Keratinocyte (primary cell): ENCODE data around the gene CCL22. TPM values are rescaled to one million over a fixed set of nuclear protein-coding genes. Genes with fewer than 3 reads are reported as not detected.

Source experiments
- DNase-seq: peaks from one replicate; pipeline ENCODE4 v3.0.0-alpha.2; 2011; ENCODE audit warnings: low read depth, missing footprints, low spot score
- FAIRE-seq: peaks from 2 replicates; lab custom pipeline; 2011; peaks lifted over from hg19 to GRCh38; lab: Jason Lieb, UNC
- H2AFZ ChIP-seq: 2 replicates; pipeline ENCODE4 v1.6.0; 2012; ENCODE audit warnings: low read length, control low read depth, inconsistent platforms; ENCODE audit not compliant: control insufficient read depth
- H3K27ac ChIP-seq: 2 replicates; pipeline ENCODE4 v1.5.1; 2011; ENCODE audit warnings: low read length; ENCODE audit not compliant: control insufficient read depth, insufficient read depth
- H3K27me3 ChIP-seq: 3 replicates; pipeline ENCODE4 v1.6.0; 2011; ENCODE audit warnings: low read length; ENCODE audit not compliant: control insufficient read depth, insufficient read depth; ENCODE audit errors: extremely low read depth
- H3K36me3 ChIP-seq, 2 experiments: 2 replicates in 1 of 2; 3 replicates in 1 of 2; pipeline ENCODE4 v1.5.1; 2011; ENCODE audit warnings: low read length in 2 of 2, mild to moderate bottlenecking in 1 of 2; ENCODE audit not compliant: control insufficient read depth in 2 of 2, insufficient read depth in 2 of 2; ENCODE audit errors: extremely low read depth in 1 of 2
- H3K4me1 ChIP-seq: 3 replicates; pipeline ENCODE4 v1.5.1; 2011; ENCODE audit warnings: low read length; ENCODE audit not compliant: control insufficient read depth, insufficient read depth; ENCODE audit errors: extremely low read depth
- H3K4me2 ChIP-seq: 3 replicates; pipeline ENCODE4 v1.6.0; 2011; ENCODE audit warnings: low read depth, low read length; ENCODE audit not compliant: control insufficient read depth, insufficient read depth; ENCODE audit errors: extremely low read depth
- H3K4me3 ChIP-seq, 3 experiments: fragments of 200-600 bp in 1 of 3; sonication (generic) in 1 of 3; 2 replicates in 2 of 3; 3 replicates in 1 of 3; pipeline ENCODE4 v1.5.1; 2011 to 2016; ENCODE audit warnings: low read length in 3 of 3, mild to moderate bottlenecking in 3 of 3, control low read depth in 2 of 3, inconsistent platforms in 1 of 3, low read depth in 1 of 3, mixed read lengths in 1 of 3, mixed run types in 1 of 3, moderate library complexity in 1 of 3; ENCODE audit not compliant: control insufficient read depth in 2 of 3, insufficient read depth in 2 of 3; ENCODE audit errors: extremely low read depth in 1 of 3
- H3K79me2 ChIP-seq: 2 replicates; pipeline ENCODE4 v1.6.0; 2012; ENCODE audit warnings: low read length; ENCODE audit not compliant: control insufficient read depth, insufficient read depth
- H3K9ac ChIP-seq: 3 replicates; pipeline ENCODE4 v1.6.0; 2011; ENCODE audit warnings: low read length; ENCODE audit not compliant: control insufficient read depth, insufficient read depth; ENCODE audit errors: extremely low read depth
- H3K9me1 ChIP-seq: 3 replicates; pipeline ENCODE4 v1.6.0; 2011; ENCODE audit warnings: low read length; ENCODE audit not compliant: control insufficient read depth, insufficient read depth; ENCODE audit errors: extremely low read depth
- H3K9me3 ChIP-seq: 2 replicates; pipeline ENCODE4 v1.5.1; 2012; ENCODE audit warnings: low read depth, low read length; ENCODE audit not compliant: control insufficient read depth
- H4K20me1 ChIP-seq: 3 replicates; pipeline ENCODE4 v1.6.0; 2011; ENCODE audit warnings: low read length; ENCODE audit not compliant: control insufficient read depth, insufficient read depth; ENCODE audit errors: extremely low read depth
- EZH2 ChIP-seq: IDR thresholded peaks from one replicate; pipeline ENCODE4 v1.6.1; 2012; ENCODE audit warnings: inconsistent platforms, mild to moderate bottlenecking, low read length, moderate library complexity
- dilution Hi-C: fragments of 300-500 bp; cut with MboI; formaldehyde crosslinking; loops from one replicate; pipeline ENCODE4 v1.7.0; 2020; ENCODE audit warnings: low sequenced_read_pairs; ENCODE audit not compliant: extremely low pct_ligation_motif_present
- polyA plus RNA-seq, 5 experiments: library from polyadenylated mRNA; depleted of rRNA in 3 of 5; stranded (reverse) in 3 of 5; stranded (forward) in 1 of 5; unstranded in 1 of 5; fragments of >200 nt; gene quantifications; 1 replicate in 1 of 5; 2 replicates in 3 of 5; 3 replicates in 1 of 5; pipeline versions ENCODE4 v1.2.1 to v1.2.3, GENCODE V29; 2011 to 2012; ENCODE audit warnings: missing spikeins in 2 of 5, low read depth in 1 of 5, low replicate concordance in 1 of 5
- TF ChIP-seq, protein P1 (sequence below), 3 experiments: IDR thresholded peaks in 1 of 3; conservative IDR thresholded peaks in 1 of 3; optimal IDR thresholded peaks in 1 of 3; 2 replicates in 2 of 3; 3 replicates in 1 of 3; pipeline versions ENCODE3 to v1.5.1; 2011; ENCODE audit warnings: low read length in 3 of 3, mild to moderate bottlenecking in 3 of 3, moderate library complexity in 2 of 3, control low read depth in 1 of 3, inconsistent platforms in 1 of 3; ENCODE audit not compliant: insufficient read depth in 2 of 3; ENCODE audit errors: extremely low read depth in 1 of 3

The CCL22 gene
- polyA plus RNA-seq, 1 donor (not counting 4 experiments of a cell fraction or from before 2014, with no cell fraction given), result not detected

DNA sequence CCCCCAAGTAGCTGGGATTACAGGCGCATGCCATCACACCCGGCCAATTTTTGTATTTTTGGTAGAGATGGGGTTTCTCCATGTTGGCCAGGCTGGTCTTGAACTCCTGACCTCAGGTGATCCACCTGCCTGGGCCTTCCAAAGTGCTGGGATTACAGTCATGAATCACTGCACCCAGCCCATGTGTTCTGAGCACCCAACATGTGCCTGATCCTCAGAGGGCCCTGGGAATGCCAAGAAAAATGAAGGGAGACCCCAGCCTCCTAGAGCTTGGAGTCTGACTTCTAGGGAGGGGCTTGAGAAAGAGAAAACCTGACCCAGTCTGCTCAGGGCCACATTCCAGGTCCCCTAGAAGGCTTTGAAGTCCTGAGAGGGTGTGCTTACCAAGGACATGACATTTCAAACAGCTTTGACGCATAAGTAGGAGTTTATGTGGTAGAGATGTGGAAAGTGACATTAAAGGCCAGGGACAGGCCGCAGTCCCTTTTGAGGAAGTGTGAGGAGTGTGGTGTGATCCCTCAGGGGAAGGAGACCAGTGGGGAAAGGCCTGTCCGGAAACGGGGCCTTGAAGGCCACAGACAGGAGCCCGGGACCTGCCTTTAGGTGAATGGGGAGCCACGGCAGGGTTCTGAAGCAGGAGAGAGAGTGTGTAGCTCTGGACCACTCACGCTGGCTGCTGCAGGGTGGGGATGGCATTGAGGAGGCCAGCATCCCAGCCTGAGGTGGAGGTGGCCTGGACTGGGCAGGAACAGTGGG lies 1.1 kb upstream of the CCL22 start:
- no peak for FAIRE-seq
- Histone ChIP-seq H2AFZ (no peak overlapping the region), H3K36me3 (no peaks in the 10 kb centered on the region), H3K9ac (no peak overlapping the region), H3K79me2 (no peaks in the 10 kb centered on the region), H3K27ac (no peak overlapping the region), H3K27me3 (no peaks in the 10 kb centered on the region), H3K9me3 (no peaks in the 10 kb centered on the region), H3K4me3 (no peak overlapping the region), H3K9me1 (no peaks in the 10 kb centered on the region), H3K4me1 (peaks cover 7% of the 10 kb centered on the region), H3K4me2 (no peak overlapping the region), H4K20me1 (no peaks in the 10 kb centered on the region)
- no peak for DNase-seq
- TF ChIP-seq EZH2, result no peak
- TF ChIP-seq, protein P1, sequence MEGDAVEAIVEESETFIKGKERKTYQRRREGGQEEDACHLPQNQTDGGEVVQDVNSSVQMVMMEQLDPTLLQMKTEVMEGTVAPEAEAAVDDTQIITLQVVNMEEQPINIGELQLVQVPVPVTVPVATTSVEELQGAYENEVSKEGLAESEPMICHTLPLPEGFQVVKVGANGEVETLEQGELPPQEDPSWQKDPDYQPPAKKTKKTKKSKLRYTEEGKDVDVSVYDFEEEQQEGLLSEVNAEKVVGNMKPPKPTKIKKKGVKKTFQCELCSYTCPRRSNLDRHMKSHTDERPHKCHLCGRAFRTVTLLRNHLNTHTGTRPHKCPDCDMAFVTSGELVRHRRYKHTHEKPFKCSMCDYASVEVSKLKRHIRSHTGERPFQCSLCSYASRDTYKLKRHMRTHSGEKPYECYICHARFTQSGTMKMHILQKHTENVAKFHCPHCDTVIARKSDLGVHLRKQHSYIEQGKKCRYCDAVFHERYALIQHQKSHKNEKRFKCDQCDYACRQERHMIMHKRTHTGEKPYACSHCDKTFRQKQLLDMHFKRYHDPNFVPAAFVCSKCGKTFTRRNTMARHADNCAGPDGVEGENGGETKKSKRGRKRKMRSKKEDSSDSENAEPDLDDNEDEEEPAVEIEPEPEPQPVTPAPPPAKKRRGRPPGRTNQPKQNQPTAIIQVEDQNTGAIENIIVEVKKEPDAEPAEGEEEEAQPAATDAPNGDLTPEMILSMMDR (optimal IDR thresholded peaks at IDR 0.05 in 1 of 3, IDR thresholded peaks at IDR 0.05 in 1 of 3, conservative IDR thresholded peaks at IDR 0.05 in 1 of 3; ENCODE audit: extremely low read depth in 1 of 3, insufficient read depth in 2 of 3, low read length in 3 of 3), result no peak
- dilution Hi-C loops, result no loop called here

- no peak for TF ChIP-seq EZH2
- TF ChIP-seq, protein P1 (optimal IDR thresholded peaks at IDR 0.05 in 1 of 3, IDR thresholded peaks at IDR 0.05 in 1 of 3, conservative IDR thresholded peaks at IDR 0.05 in 1 of 3; ENCODE audit: extremely low read depth in 1 of 3, insufficient read depth in 2 of 3, low read length in 3 of 3), result no peak
- no peak overlapping the region for H3K9ac ChIP-seq
- no peaks in the 10 kb centered on the region for H4K20me1 ChIP-seq
- H3K9me3 ChIP-seq, result no peaks in the 10 kb centered on the region
- DNase-seq, result no peak
- peaks cover 7% of the 10 kb centered on the region for H3K4me1 ChIP-seq
- H3K27me3 ChIP-seq, result no peaks in the 10 kb centered on the region
- dilution Hi-C loops, result no loop called here
- H3K4me3 ChIP-seq, result no peak overlapping the region
- no peaks in the 10 kb centered on the region for H3K9me1 ChIP-seq
- no peak overlapping the region for H3K27ac ChIP-seq
- H3K4me2 ChIP-seq, result no peak overlapping the region
- no peaks in the 10 kb centered on the region for H3K36me3 ChIP-seq
- no peaks in the 10 kb centered on the region for H3K79me2 ChIP-seq
- FAIRE-seq, result no peak
- H2AFZ ChIP-seq, result no peak overlapping the region
Observed at GRCh38 chr16:57358086-57358420, 530 bp upstream of the CCL22 start.
